GM04504 (cell line): ENCODE results near the gene ARHGAP19.
"Not testable (repeated sequence)": the region's sequence is repeated elsewhere in the genome, so short reads cannot be mapped to it uniquely, and the experiment has no call there.

ENCODE experiments used
- DNase-seq: peaks from one replicate; pipeline ENCODE4 v3.0.0-alpha.2; 2012; ENCODE audit warnings: low read depth

ARHGAP19 gene

GRCh38 chr10:97279121-97279815 is 13.2 kb downstream of the ARHGAP19 start:
- DNase-seq, result no peak

- peak; percentile 87 for DNase-seq
Measured at GRCh38 chr10:97278491-97278989, 13.9 kb downstream of the ARHGAP19 start.

GRCh38 chr10:97277551-97277950 is 14.9 kb downstream of the ARHGAP19 start:
- no peak for DNase-seq

- DNase-seq, result no peak
Measured at GRCh38 chr10:97274828-97275227, 17.6 kb downstream of the ARHGAP19 start.

GRCh38 chr10:97273700-97274099 is 18.7 kb downstream of the ARHGAP19 start:
- DNase-seq, result no peak

GRCh38 chr10:97270523-97271154 is 21.8 kb downstream of the ARHGAP19 start:
- no peak for DNase-seq

GRCh38 chr10:97267671-97268070 is 24.8 kb downstream of the ARHGAP19 start:
- DNase-seq, result no peak

GRCh38 chr10:97265095-97265494 is 27.3 kb downstream of the ARHGAP19 start:
- DNase-seq, result not testable (repeated sequence)

GRCh38 chr10:97263971-97264370 is 28.5 kb downstream of the ARHGAP19 start:
- DNase-seq, result no peak

- DNase-seq, result no peak
Measured at GRCh38 chr10:97261656-97262055, 30.8 kb downstream of the ARHGAP19 start.

- DNase-seq, result no peak
Measured at GRCh38 chr10:97261183-97261582, 31.3 kb downstream of the ARHGAP19 start.

GRCh38 chr10:97259119-97259518 is 33.3 kb downstream of the ARHGAP19 start:
- DNase-seq, result no peak

- no peak for DNase-seq
Measured at GRCh38 chr10:97256356-97256755, 36.1 kb downstream of the ARHGAP19 start.

GRCh38 chr10:97255512-97256293 is 36.7 kb downstream of the ARHGAP19 start:
- no peak for DNase-seq

GRCh38 chr10:97254694-97255093 is 37.7 kb downstream of the ARHGAP19 start:
- no peak for DNase-seq

GRCh38 chr10:97250952-97251351 is 41.5 kb downstream of the ARHGAP19 start:
- no peak for DNase-seq

GRCh38 chr10:97243836-97244235 is 48.6 kb downstream of the ARHGAP19 start:
- no peak for DNase-seq

GRCh38 chr10:97238855-97239254 is 53.6 kb downstream of the ARHGAP19 start:
- DNase-seq, result no peak

GRCh38 chr10:97235353-97235752 is 57.1 kb downstream of the ARHGAP19 start:
- no peak for DNase-seq

- no peak for DNase-seq
Measured at GRCh38 chr10:97234400-97234799, 58.0 kb downstream of the ARHGAP19 start.

- no peak for DNase-seq
Measured at GRCh38 chr10:97230146-97230545, 62.3 kb downstream of the ARHGAP19 start.

- DNase-seq, result no peak
Measured at GRCh38 chr10:97229322-97230015, 63.0 kb downstream of the ARHGAP19 start.
